HEK293 (cell line): ENCODE results near the gene TMEM143.

ENCODE experiments used
- GLIS1 ChIP-seq: fragments of 450-650 bp; formaldehyde crosslinking; IDR thresholded peaks from 2 replicates; pipeline ENCODE4 v1.5.1; 2016; ENCODE audit warnings: missing biosample characterization, missing genetic modification characterization
- KLF16 ChIP-seq: fragments of 450-650 bp; formaldehyde crosslinking; IDR thresholded peaks from 2 replicates; pipeline ENCODE4 v1.5.1; 2017; ENCODE audit warnings: missing biosample characterization, missing genetic modification characterization
- KLF8 ChIP-seq: fragments of 450-650 bp; formaldehyde crosslinking; IDR thresholded peaks from 2 replicates; pipeline ENCODE4 v1.5.1; 2016; ENCODE audit warnings: missing biosample characterization, missing genetic modification characterization
- OVOL3 ChIP-seq: fragments of 450-650 bp; formaldehyde crosslinking; IDR thresholded peaks from 2 replicates; pipeline ENCODE4 v1.5.1; 2016; ENCODE audit warnings: missing biosample characterization, missing genetic modification characterization
- PRDM10 ChIP-seq: fragments of 450-650 bp; formaldehyde crosslinking; IDR thresholded peaks from 2 replicates; pipeline ENCODE4 v1.5.1; 2016; ENCODE audit warnings: missing biosample characterization, missing genetic modification characterization
- PRDM2 ChIP-seq: fragments of 450-650 bp; formaldehyde crosslinking; IDR thresholded peaks from 2 replicates; pipeline ENCODE4 v1.5.1; 2016; ENCODE audit warnings: missing biosample characterization, missing genetic modification characterization, borderline replicate concordance
- RBAK ChIP-seq: fragments of 450-650 bp; formaldehyde crosslinking; IDR thresholded peaks from 2 replicates; pipeline ENCODE4 v1.5.1; 2016; ENCODE audit warnings: missing biosample characterization, missing genetic modification characterization
- SCRT1 ChIP-seq: fragments of 450-650 bp; formaldehyde crosslinking; IDR thresholded peaks from 2 replicates; pipeline ENCODE4 v1.5.1; 2016; ENCODE audit warnings: missing biosample characterization, missing genetic modification characterization, borderline replicate concordance
- SP7 ChIP-seq: fragments of 450-650 bp; formaldehyde crosslinking; IDR thresholded peaks from 2 replicates; pipeline ENCODE4 v1.5.1; 2016; ENCODE audit warnings: missing biosample characterization, missing genetic modification characterization
- ZBTB20 ChIP-seq: fragments of 450-650 bp; formaldehyde crosslinking; IDR thresholded peaks from 2 replicates; pipeline ENCODE4 v1.5.1; 2016; ENCODE audit warnings: missing biosample characterization, missing genetic modification characterization
- ZNF132 ChIP-seq: fragments of 450-650 bp; formaldehyde crosslinking; IDR thresholded peaks from 2 replicates; pipeline ENCODE4 v1.5.1; 2017; ENCODE audit warnings: missing biosample characterization, missing genetic modification characterization, borderline replicate concordance
- ZNF184 ChIP-seq: fragments of 450-650 bp; IDR thresholded peaks from 2 replicates; pipeline ENCODE4 v1.5.1; 2018; ENCODE audit warnings: missing biosample characterization, mild to moderate bottlenecking, missing genetic modification characterization
- ZNF239 ChIP-seq: fragments of 450-650 bp; formaldehyde crosslinking; IDR thresholded peaks from 2 replicates; pipeline ENCODE4 v1.5.1; 2016; ENCODE audit warnings: missing biosample characterization, missing genetic modification characterization
- ZNF24 ChIP-seq: fragments of 450-650 bp; formaldehyde crosslinking; IDR thresholded peaks from 2 replicates; pipeline ENCODE4 v1.5.1; 2016; ENCODE audit warnings: missing biosample characterization, missing genetic modification characterization
- ZNF248 ChIP-seq: fragments of 450-650 bp; formaldehyde crosslinking; IDR thresholded peaks from 2 replicates; pipeline ENCODE4 v1.5.1; 2017; ENCODE audit warnings: missing biosample characterization, missing genetic modification characterization
- ZNF366 ChIP-seq: fragments of 450-650 bp; formaldehyde crosslinking; conservative IDR thresholded peaks from 2 replicates; pipeline ENCODE4 v1.5.1; 2016; ENCODE audit warnings: missing biosample characterization, missing genetic modification characterization
- ZNF391 ChIP-seq: fragments of 450-650 bp; formaldehyde crosslinking; IDR thresholded peaks from 2 replicates; pipeline ENCODE4 v1.5.1; 2016; ENCODE audit warnings: low read depth, missing biosample characterization, missing genetic modification characterization, borderline replicate concordance
- ZNF433 ChIP-seq: fragments of 450-650 bp; formaldehyde crosslinking; IDR thresholded peaks from 2 replicates; pipeline ENCODE4 v1.5.1; 2016; ENCODE audit warnings: missing biosample characterization, missing genetic modification characterization, low read depth
- ZNF501 ChIP-seq: fragments of 450-650 bp; formaldehyde crosslinking; IDR thresholded peaks from 2 replicates; pipeline ENCODE4 v1.5.1; 2016; ENCODE audit warnings: missing biosample characterization, missing genetic modification characterization
- ZNF521 ChIP-seq: fragments of 450-650 bp; formaldehyde crosslinking; IDR thresholded peaks from 2 replicates; pipeline ENCODE4 v1.5.1; 2017; ENCODE audit warnings: missing biosample characterization, mild to moderate bottlenecking, missing genetic modification characterization
- ZNF548 ChIP-seq: fragments of 450-650 bp; formaldehyde crosslinking; IDR thresholded peaks from 2 replicates; pipeline ENCODE4 v1.5.1; 2016; ENCODE audit warnings: missing biosample characterization, missing genetic modification characterization
- ZNF624 ChIP-seq: fragments of 450-650 bp; formaldehyde crosslinking; IDR thresholded peaks from 2 replicates; pipeline ENCODE4 v1.5.1; 2017; ENCODE audit warnings: missing biosample characterization, missing genetic modification characterization
- ZNF626 ChIP-seq: fragments of 450-650 bp; sonication (Bioruptor Pico); formaldehyde crosslinking; IDR thresholded peaks from 2 replicates; pipeline ENCODE4 v1.5.1; 2018; ENCODE audit warnings: missing biosample characterization, missing genetic modification characterization, inconsistent platforms
- ZNF645 ChIP-seq: fragments of 450-650 bp; formaldehyde crosslinking; IDR thresholded peaks from 2 replicates; pipeline ENCODE4; 2016; ENCODE audit warnings: missing biosample characterization, missing genetic modification characterization
- ZNF660 ChIP-seq: fragments of 450-650 bp; IDR thresholded peaks from 2 replicates; pipeline ENCODE4 v1.5.1; 2018; ENCODE audit warnings: missing biosample characterization, mild to moderate bottlenecking, missing genetic modification characterization
- ZNF785 ChIP-seq: fragments of 450-650 bp; formaldehyde crosslinking; IDR thresholded peaks from 2 replicates; pipeline ENCODE4 v1.5.1; 2016; ENCODE audit warnings: missing biosample characterization, missing genetic modification characterization
- TF ChIP-seq, protein P1 (sequence below): fragments of 450-650 bp; formaldehyde crosslinking; IDR thresholded peaks from 2 replicates; pipeline ENCODE4 v1.5.1; 2016; ENCODE audit warnings: missing biosample characterization, missing genetic modification characterization

Gene TMEM143

DNA sequence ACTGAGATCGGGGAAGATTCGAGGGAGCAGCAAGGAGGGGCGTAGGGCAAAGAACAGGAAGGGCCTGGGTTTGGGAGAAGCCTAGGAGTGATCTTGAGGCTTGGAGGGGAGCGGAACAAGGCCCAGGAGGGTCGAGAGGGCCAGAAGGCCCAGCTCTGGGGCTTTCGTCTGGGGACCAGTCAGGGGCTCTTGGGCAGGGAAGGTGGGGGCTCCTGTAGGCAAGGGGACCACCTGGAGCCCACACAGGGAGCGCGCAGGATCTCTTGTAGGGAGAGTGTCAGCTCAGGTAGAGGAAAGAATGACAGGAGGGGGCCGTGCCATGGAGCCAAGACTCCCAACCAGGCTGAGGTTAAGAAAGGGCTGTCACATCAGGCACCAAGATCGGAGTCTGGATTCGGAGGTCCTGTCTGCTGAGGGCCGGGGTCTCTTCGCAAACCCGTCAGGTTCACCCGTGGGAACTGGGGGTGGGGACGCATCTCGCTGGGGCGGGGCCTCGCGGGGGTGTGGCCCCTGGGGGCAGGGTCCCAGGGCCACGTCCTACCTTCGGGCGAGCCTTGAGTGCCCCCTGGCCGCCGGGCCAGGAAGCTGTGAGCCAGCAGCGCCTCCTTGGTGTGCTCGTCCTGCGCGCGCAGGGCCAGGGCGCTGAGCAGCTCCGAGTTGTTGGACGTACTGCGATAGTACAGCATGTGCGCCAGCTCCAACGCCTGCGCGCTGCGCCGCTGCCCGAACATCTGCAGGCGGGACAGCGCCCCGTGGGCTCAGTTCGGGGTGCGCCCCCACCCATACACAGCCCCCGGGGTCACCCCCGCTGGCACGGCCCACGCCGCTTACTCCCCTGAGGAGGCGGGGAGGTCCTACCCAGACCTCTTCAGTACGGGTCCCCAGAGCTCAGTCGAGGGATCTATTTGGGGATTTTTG lies 30.0 kb downstream of the TMEM143 start (continued):
- TF ChIP-seq ZNF645 (tag by site-specific recombination) (no peak), OVOL3 (no peak), ZNF24 (tag by site-specific recombination) (0 out of 2 replicates have a peak, but pooled peaks have one; percentile 32), ZNF433 (tag by site-specific recombination) (no peak), ZNF626 (tag by site-specific recombination) (no peak), ZNF366 (tag by site-specific recombination) (no peak), ZNF785 (no peak), ZNF132 (no peak), ZNF548 (no peak), RBAK (tag by site-specific recombination) (no peak), KLF16 (peak; percentile 78), ZNF660 (tag by site-specific recombination) (peak; percentile 29; the same call in 1 of the 2 replicates), KLF8 (tag by site-specific recombination) (peak; percentile 73), ZNF521 (tag by site-specific recombination) (no peak), SP7 (no peak), GLIS1 (tag by site-specific recombination) (peak; percentile 39), ZBTB20 (tag by site-specific recombination) (peak; percentile 8; the same call in 1 of the 2 replicates), ZNF624 (no peak), ZNF239 (tag by site-specific recombination) (no peak), PRDM2 (tag by site-specific recombination) (no peak), ZNF184 (no peak), PRDM10 (tag by site-specific recombination) (no peak), ZNF501 (tag by site-specific recombination) (0 out of 2 replicates have a peak, but pooled peaks have one; percentile 0), SCRT1 (tag by site-specific recombination) (no peak), ZNF391 (tag by site-specific recombination) (no peak), ZNF248 (tag by site-specific recombination) (0 out of 2 replicates have a peak, but pooled peaks have one; percentile 10)
- TF ChIP-seq, protein P1, sequence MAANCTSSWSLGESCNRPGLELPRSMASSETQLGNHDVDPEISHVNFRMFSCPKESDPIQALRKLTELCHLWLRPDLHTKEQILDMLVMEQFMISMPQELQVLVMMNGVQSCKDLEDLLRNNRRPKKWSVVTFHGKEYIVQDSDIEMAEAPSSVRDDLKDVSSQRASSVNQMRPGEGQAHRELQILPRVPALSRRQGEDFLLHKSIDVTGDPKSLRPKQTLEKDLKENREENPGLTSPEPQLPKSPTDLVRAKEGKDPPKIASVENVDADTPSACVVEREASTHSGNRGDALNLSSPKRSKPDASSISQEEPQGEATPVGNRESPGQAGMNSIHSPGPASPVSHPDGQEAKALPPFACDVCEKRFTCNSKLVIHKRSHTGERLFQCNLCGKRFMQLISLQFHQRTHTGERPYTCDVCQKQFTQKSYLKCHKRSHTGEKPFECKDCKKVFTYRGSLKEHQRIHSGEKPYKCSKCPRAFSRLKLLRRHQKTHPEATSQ (tag by site-specific recombination), result 0 out of 2 replicates have a peak, but pooled peaks have one; percentile 2
